ENCODE data around the gene SEPTIN5. TPM values are rescaled to one million over a fixed set of nuclear protein-coding genes. Genes with fewer than 3 reads are reported as not detected.

The SEPTIN5 gene
- total and polyA plus RNA-seq, 9 of the 15 experiments (the other 6 are each of a cell fraction or from before 2014, with no cell fraction given): 0.03 to 195 (median 119) TPM

GRCh38 chr22:19769393-19769715, 55.1 kb downstream of the SEPTIN5 start:
- Histone ChIP-seq H3K9ac (ENCODE audit: insufficient read depth in 1 of 2, low read depth in 2 of 2, low read length in 2 of 2) (peak overlapping the region in 1 of 2 experiments; percentile 65; a peak in 2 of 4 replicates), H3K27ac (ENCODE audit: extremely low read depth, low read depth, low read length) (no peak overlapping the region), H2AFZ (ENCODE audit: low read depth, low read length) (no peak overlapping the region), H3K27me3 (ENCODE audit: control insufficient read depth in 2 of 2, insufficient read depth in 2 of 2, low read length in 2 of 2) (peaks cover 0 to 14% of the 10 kb centered on the region in 2 experiments; a peak in 2 of 5 replicates), H4K20me1 (replicated peaks; ENCODE audit: control insufficient read depth, insufficient read depth, low read length) (0 out of 2 replicates have a peak, but pooled peaks cover 3% of the 10 kb centered on the region), H3K79me2 (ENCODE audit: control insufficient read depth, insufficient read depth, low read length) (no peaks in the 10 kb centered on the region), H3K9me1 (ENCODE audit: control insufficient read depth, insufficient read depth, low read length) (no peaks in the 10 kb centered on the region), H3K36me3 (ENCODE audit: control insufficient read depth, insufficient read depth, low read length) (peaks cover 8% of the 10 kb centered on the region; the same call in 1 of the 3 replicates), H3K4me3 (no peak overlapping the region), H3K4me2 (ENCODE audit: insufficient read depth, low read length) (no peak overlapping the region), H3K4me1 (replicated peaks in 1 of 2; ENCODE audit: control insufficient read depth in 2 of 2, insufficient read depth in 2 of 2, low read length in 2 of 2) (peaks cover 22 to 86% of the 10 kb centered on the region in 2 experiments), H3K9me3 (replicated peaks; ENCODE audit: control insufficient read depth, insufficient read depth, low read depth, low read length) (no peaks in the 10 kb centered on the region)
- BruUV-seq (replicated peaks): no TSS peak
- ChIA-PET CTCF (ENCODE audit: low intra/inter-chr PET ratio) (no interaction called here), POLR2A (interaction anchor here (0.6 to 12.4 kb wide), 13 partner anchors 8 to 137 kb away, joined by 3 to 205 read pairs (median 5); partner anchors contain the start of gene TBX1)
- in situ Hi-C loops (cut with MboI): no loop called here
- intact Hi-C loops (cut with micrococcal nuclease): no loop called here
- ATAC-seq (no peak), FAIRE-seq (no peak), DNase-seq (ENCODE audit: extremely low read depth in 1 of 4, low spot score in 3 of 4) (no peak)
- WGBS (ENCODE audit: insufficient coverage, low coverage, missing lambda C conversion rate): 70% methylated on average over 12 of the region's 12 CpGs
- TF ChIP-seq FOXP1 (CRISPR knock-in tag; IDR thresholded peaks at IDR 0.05) (no peak), ZNF124 (CRISPR knock-in tag; IDR thresholded peaks at IDR 0.05) (no peak), ZNF143 (CRISPR knock-in tag; IDR thresholded peaks at IDR 0.05) (no peak), CTCF (IDR thresholded peaks at IDR 0.05 in 2 of 3, conservative IDR thresholded peaks at IDR 0.05 in 1 of 3; ENCODE audit: insufficient read depth in 2 of 3, low read depth in 1 of 3, low read length in 3 of 3) (0 out of 6 replicates have a peak, but pooled peaks of 1 of the 3 experiments have one; percentile 2), CGGBP1 (CRISPR knock-in tag; IDR thresholded peaks at IDR 0.05) (no peak), ZNF41 (CRISPR knock-in tag; conservative IDR thresholded peaks at IDR 0.05) (no peak), KLF1 (tag; IDR thresholded peaks at IDR 0.05) (0 out of 2 replicates have a peak, but pooled peaks have one; percentile 30), NFRKB (IDR thresholded peaks at IDR 0.05; ENCODE audit: low read depth) (no peak), PCBP1 (IDR thresholded peaks at IDR 0.05; ENCODE audit: low read depth, low read length, poor library complexity, severe bottlenecking) (no peak), ATF3 (IDR thresholded peaks at IDR 0.05) (no peak), ATF3 (CRISPR knock-in tag; conservative IDR thresholded peaks at IDR 0.05) (no peak), POLR3G (IDR thresholded peaks at IDR 0.05; ENCODE audit: extremely low read depth, insufficient read length, insufficient replicate concordance) (no peak), RNF219 (CRISPR knock-in tag; IDR thresholded peaks at IDR 0.05) (no peak)
